Measurements from ENCODE around the gene DCN. TPM values are rescaled to one million over a fixed set of nuclear protein-coding genes. Genes with fewer than 3 reads are reported as not detected.

DCN gene
- total and polyA plus RNA-seq, 2 donors (not counting 3 experiments of a cell fraction or from before 2014, with no cell fraction given): 0.42 to 0.43 TPM

DNA sequence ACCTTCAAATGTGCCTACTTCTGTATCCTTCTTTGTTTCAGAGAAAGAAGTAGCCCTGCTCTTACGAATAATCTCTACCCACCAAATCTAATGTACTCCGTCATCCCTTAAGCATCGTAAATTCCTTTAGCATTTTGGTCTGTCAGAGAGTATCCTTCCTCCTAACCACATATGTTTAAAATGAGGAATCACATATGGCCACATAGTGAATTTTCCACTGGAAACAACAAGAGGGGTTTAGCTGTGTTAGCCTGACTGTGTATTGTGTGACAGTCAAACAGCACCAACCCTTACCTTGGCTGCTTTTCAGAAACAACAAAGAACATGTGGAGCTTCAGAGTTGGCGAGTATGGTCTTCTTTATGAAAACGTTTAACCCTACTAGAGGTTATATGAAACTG is 76.8 kb downstream of the DCN start:
- Histone ChIP-seq H3K79me2 (ENCODE audit: control insufficient read depth, insufficient read depth, low read length) (no peaks in the 10 kb centered on the region), H3K36me3 (ENCODE audit: control insufficient read depth in 2 of 2, extremely low read depth in 1 of 2, insufficient read depth in 2 of 2, low read length in 2 of 2) (no peaks in the 10 kb centered on the region), H4K20me1 (replicated peaks; ENCODE audit: control insufficient read depth, extremely low read depth, insufficient read depth, low read length) (no peaks in the 10 kb centered on the region), H3K9me3 (replicated peaks; ENCODE audit: control insufficient read depth, insufficient read depth, low read length) (no peaks in the 10 kb centered on the region), H3K27me3 (ENCODE audit: control insufficient read depth in 2 of 2, insufficient read depth in 2 of 2, low read length in 2 of 2) (no peaks in the 10 kb centered on the region), H3K4me2 (ENCODE audit: insufficient read depth, low read length) (no peak overlapping the region), H3K9me1 (replicated peaks; ENCODE audit: control insufficient read depth, extremely low read depth, insufficient read depth, low read length) (no peaks in the 10 kb centered on the region), H3K27ac (ENCODE audit: insufficient read depth, low read depth, low read length) (no peak overlapping the region), H3K4me3 (replicated peaks in 1 of 3; ENCODE audit: insufficient read depth in 1 of 3, low read depth in 1 of 3, low read length in 3 of 3) (no peak overlapping the region), H3K4me1 (ENCODE audit: control insufficient read depth, extremely low read depth, insufficient read depth, low read length) (no peaks in the 10 kb centered on the region), H2AFZ (ENCODE audit: low read depth, low read length) (no peak overlapping the region), H3K9ac (replicated peaks; ENCODE audit: extremely low read depth, insufficient read depth, low read length) (no peak overlapping the region)
- no TSS peak for BruUV-seq (replicated peaks)
- dilution Hi-C loops (cut with MboI; ENCODE audit: extremely low pct_ligation_motif_present, low sequenced_read_pairs) (no loop called here), intact Hi-C loops (cut with micrococcal nuclease) (no loop called here)
- POLR2A ChIA-PET: no interaction called here
- CTCF ChIA-PET: interaction anchor here (0.6 to 1.6 kb wide), 5 partner anchors 10 to 220 kb away, joined by 3 to 6 read pairs (median 3); no protein-coding TSS in a partner anchor
- no peak for DNase-seq (ENCODE audit: low read depth, low spot score)
- no peak for FAIRE-seq
- TF ChIP-seq MAX (IDR thresholded peaks at IDR 0.05; ENCODE audit: insufficient read depth, insufficient read length): no peak
- no peak for TF ChIP-seq FOS (IDR thresholded peaks at IDR 0.05; ENCODE audit: borderline replicate concordance, insufficient read depth, low read length)
- TF ChIP-seq GATA2 (IDR thresholded peaks at IDR 0.05; ENCODE audit: insufficient read depth, insufficient read length, low read depth, low read length): no peak
- TF ChIP-seq, protein P1, sequence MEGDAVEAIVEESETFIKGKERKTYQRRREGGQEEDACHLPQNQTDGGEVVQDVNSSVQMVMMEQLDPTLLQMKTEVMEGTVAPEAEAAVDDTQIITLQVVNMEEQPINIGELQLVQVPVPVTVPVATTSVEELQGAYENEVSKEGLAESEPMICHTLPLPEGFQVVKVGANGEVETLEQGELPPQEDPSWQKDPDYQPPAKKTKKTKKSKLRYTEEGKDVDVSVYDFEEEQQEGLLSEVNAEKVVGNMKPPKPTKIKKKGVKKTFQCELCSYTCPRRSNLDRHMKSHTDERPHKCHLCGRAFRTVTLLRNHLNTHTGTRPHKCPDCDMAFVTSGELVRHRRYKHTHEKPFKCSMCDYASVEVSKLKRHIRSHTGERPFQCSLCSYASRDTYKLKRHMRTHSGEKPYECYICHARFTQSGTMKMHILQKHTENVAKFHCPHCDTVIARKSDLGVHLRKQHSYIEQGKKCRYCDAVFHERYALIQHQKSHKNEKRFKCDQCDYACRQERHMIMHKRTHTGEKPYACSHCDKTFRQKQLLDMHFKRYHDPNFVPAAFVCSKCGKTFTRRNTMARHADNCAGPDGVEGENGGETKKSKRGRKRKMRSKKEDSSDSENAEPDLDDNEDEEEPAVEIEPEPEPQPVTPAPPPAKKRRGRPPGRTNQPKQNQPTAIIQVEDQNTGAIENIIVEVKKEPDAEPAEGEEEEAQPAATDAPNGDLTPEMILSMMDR (IDR thresholded peaks at IDR 0.05; ENCODE audit: extremely low read depth in 1 of 2, insufficient read depth in 1 of 2, low read depth in 1 of 2, low read length in 2 of 2): no peak
- TF ChIP-seq JUN (IDR thresholded peaks at IDR 0.05; ENCODE audit: borderline replicate concordance, insufficient read depth, insufficient read length, low read depth): no peak
- TF ChIP-seq POLR2AphosphoS5 (IDR thresholded peaks at IDR 0.05; ENCODE audit: insufficient read depth, low read depth, low read length): no peak
- TF ChIP-seq MYC (IDR thresholded peaks at IDR 0.05; ENCODE audit: low read depth, low read length): no peak
- TF ChIP-seq POLR2A (IDR thresholded peaks at IDR 0.05; ENCODE audit: low read depth, low read length): no peak
